ENCODE results near the gene RAB40C. TPM values are rescaled to one million over a fixed set of nuclear protein-coding genes. Genes with fewer than 3 reads are reported as not detected.

RAB40C gene
- total RNA-seq, 1 experiment from 2014 or later = 19.9 TPM

- no peak overlapping the region for H3K4me3 ChIP-seq (ENCODE audit: low read depth, low read length, poor library complexity, severe bottlenecking)
- H3K27me3 ChIP-seq (replicated peaks; ENCODE audit: insufficient read depth, low read depth, low read length, poor library complexity) = no peaks in the 10 kb centered on the region
- TF ChIP-seq CTCF (conservative IDR thresholded peaks at IDR 0.05; ENCODE audit: low read depth, low read length) (peak; percentile 33), EZH2 (IDR thresholded peaks at IDR 0.05; ENCODE audit: borderline replicate concordance, low read depth, low read length, poor library complexity, severe bottlenecking) (no peak)
- no peak overlapping the region for H3K27ac ChIP-seq (ENCODE audit: low read depth, low read length, poor library complexity, severe bottlenecking)
- POLR2A ChIA-PET (ENCODE audit: low non-redundant PET) = no interaction called here
- H3K4me1 ChIP-seq (ENCODE audit: insufficient read depth, low read length, poor library complexity, severe bottlenecking) = no peaks in the 10 kb centered on the region
- intact Hi-C loops (cut with micrococcal nuclease; ENCODE audit: unreplicated experiment) = no loop called here
- no TSS peak for BruUV-seq (replicated peaks)
- CTCF ChIA-PET = no interaction called here
- H3K36me3 ChIP-seq (ENCODE audit: insufficient read depth, low read length, poor library complexity, severe bottlenecking) = peaks cover 12% of the 10 kb centered on the region
- no peak for DNase-seq (ENCODE audit: low spot score)
- no peaks in the 10 kb centered on the region for H3K9me3 ChIP-seq (ENCODE audit: low read depth, low read length, poor library complexity, severe bottlenecking)
Measured at GRCh38 chr16:549544-550263, 40.2 kb upstream of the RAB40C start.

GRCh38 chr16:551210-551609, 38.7 kb upstream of the RAB40C start:
- Histone ChIP-seq H3K36me3 (ENCODE audit: insufficient read depth, low read length, poor library complexity, severe bottlenecking) (peaks cover 12% of the 10 kb centered on the region), H3K27me3 (replicated peaks; ENCODE audit: insufficient read depth, low read depth, low read length, poor library complexity) (no peaks in the 10 kb centered on the region), H3K4me3 (ENCODE audit: low read depth, low read length, poor library complexity, severe bottlenecking) (no peak overlapping the region), H3K27ac (ENCODE audit: low read depth, low read length, poor library complexity, severe bottlenecking) (no peak overlapping the region), H3K9me3 (ENCODE audit: low read depth, low read length, poor library complexity, severe bottlenecking) (no peaks in the 10 kb centered on the region), H3K4me1 (ENCODE audit: insufficient read depth, low read length, poor library complexity, severe bottlenecking) (no peaks in the 10 kb centered on the region)
- ChIA-PET POLR2A (ENCODE audit: low non-redundant PET) (no interaction called here), CTCF (no interaction called here)
- no peak for TF ChIP-seq EZH2 (IDR thresholded peaks at IDR 0.05; ENCODE audit: borderline replicate concordance, low read depth, low read length, poor library complexity, severe bottlenecking)
- no peak for TF ChIP-seq CTCF (conservative IDR thresholded peaks at IDR 0.05; ENCODE audit: low read depth, low read length)
- intact Hi-C loops (cut with micrococcal nuclease; ENCODE audit: unreplicated experiment) = no loop called here
- DNase-seq (ENCODE audit: low spot score) = no peak
- BruUV-seq (replicated peaks) = no TSS peak

- CTCF ChIA-PET = no interaction called here
- POLR2A ChIA-PET (ENCODE audit: low non-redundant PET) = no interaction called here
- no peak for TF ChIP-seq EZH2 (IDR thresholded peaks at IDR 0.05; ENCODE audit: borderline replicate concordance, low read depth, low read length, poor library complexity, severe bottlenecking)
- no peak for TF ChIP-seq CTCF (conservative IDR thresholded peaks at IDR 0.05; ENCODE audit: low read depth, low read length)
- no peaks in the 10 kb centered on the region for H3K4me1 ChIP-seq (ENCODE audit: insufficient read depth, low read length, poor library complexity, severe bottlenecking)
- H3K4me3 ChIP-seq (ENCODE audit: low read depth, low read length, poor library complexity, severe bottlenecking) = no peak overlapping the region
- peaks cover 12% of the 10 kb centered on the region for H3K36me3 ChIP-seq (ENCODE audit: insufficient read depth, low read length, poor library complexity, severe bottlenecking)
- no peak for DNase-seq (ENCODE audit: low spot score)
- H3K9me3 ChIP-seq (ENCODE audit: low read depth, low read length, poor library complexity, severe bottlenecking) = no peaks in the 10 kb centered on the region
- H3K27ac ChIP-seq (ENCODE audit: low read depth, low read length, poor library complexity, severe bottlenecking) = no peak overlapping the region
- H3K27me3 ChIP-seq (replicated peaks; ENCODE audit: insufficient read depth, low read depth, low read length, poor library complexity) = no peaks in the 10 kb centered on the region
- intact Hi-C loops (cut with micrococcal nuclease; ENCODE audit: unreplicated experiment) = no loop called here
- no TSS peak for BruUV-seq (replicated peaks)
Measured at GRCh38 chr16:552171-552570, 37.7 kb upstream of the RAB40C start.
